NCI-H187 treated with DMSO at 0.1 percent for 48 hours (cell line): ENCODE results near the gene NCLN.
"Not testable (repeated sequence)": the region's sequence is repeated elsewhere in the genome, so short reads cannot be mapped to it uniquely, and the experiment has no call there.

ENCODE experiments used
- DNase-seq: peaks from one replicate; lab custom pipeline; 2025; lab: John Stamatoyannopoulos, UW

The NCLN gene

DNA sequence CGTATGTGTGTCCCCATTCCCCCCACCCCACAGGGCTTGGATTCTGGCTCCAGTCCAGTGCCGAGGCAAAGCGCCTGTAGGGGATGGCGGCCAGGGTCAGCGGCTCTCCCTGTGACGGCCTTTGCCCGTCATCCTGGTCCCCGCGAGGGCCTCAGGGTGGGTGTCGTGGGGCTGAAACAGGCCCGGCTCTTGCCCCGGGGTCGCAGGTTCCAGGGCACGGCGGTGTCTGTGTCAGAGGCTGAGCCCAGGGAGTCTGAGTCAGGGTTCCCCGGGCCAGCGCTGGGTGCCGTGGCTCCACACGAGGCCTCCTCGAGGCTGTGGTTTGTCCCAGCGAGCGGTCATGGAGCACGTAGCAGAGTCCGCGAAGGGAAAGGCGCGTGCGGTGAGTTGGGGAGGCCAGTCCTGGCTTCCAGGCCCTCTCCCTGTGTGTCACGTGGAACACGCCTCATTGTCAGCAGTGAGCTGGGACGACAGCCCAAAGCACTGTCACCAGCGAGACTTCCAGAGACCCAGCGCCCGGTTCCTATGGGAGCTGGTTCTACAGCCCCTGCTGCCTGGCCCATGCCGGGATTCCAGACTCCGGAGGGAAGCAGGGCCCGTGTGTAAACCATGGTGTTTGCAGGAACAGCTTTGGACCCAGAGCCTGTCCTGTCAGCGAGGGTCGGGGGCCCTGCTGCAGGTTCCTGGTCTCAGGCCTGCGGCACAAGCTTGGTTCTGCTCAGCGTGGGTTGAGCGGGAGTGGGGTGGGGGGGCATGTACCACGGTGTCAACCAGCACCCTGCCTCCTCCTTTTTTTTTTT, 13.4 kb downstream of the NCLN start:
- no peak for DNase-seq

DNA sequence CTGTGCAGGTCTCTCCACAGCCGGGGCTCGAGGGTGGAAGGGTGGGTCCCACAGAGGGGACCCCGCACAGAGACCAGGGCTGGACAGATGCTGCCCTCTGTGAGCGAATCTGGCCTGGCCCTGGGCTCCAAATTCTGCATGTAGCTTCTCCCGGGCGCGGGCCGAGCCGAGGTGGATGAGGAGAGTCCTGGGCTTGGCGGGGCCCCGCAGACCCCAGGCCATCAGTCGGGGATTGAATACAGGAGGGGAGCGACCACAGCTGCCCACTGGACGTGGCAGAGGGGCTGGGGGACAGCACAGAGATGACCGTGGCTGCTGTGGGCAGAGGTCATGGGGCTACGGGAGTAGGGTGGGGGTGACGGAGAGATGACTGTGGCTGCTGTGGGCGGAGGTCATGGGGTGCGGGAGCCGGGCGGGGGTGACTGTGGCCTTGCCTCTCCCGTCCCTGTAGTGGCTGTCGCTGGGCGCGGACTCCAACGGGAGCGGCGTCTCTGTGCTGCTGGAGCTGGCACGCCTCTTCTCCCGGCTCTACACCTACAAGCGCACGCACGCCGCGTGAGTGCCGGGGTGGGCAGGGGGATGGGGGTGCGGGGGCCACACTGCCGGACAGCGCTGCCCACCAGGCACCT, 15.5 kb downstream of the NCLN start:
- no peak for DNase-seq

DNA sequence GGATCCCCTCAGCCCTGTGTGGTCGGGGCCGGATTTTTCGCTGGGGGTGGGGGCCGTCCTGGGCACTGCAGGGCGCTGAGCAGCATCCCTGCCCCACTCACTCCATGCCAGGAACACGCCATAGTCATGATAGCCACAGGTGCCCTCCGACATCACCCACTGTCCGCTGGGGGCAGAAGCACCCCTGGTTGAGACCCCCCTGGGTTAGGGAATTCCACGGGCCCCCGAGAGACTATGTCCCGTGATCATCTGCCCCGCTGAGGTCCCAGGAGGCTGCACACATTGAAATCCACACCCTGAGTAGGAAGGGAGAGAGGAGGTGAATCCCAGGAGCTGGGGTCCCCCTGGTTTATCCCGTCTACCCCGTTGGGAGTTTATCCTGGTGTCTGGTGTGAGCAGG, 16.2 kb downstream of the NCLN start:
- no peak for DNase-seq

GRCh38 chr19:3202346-3202745, 16.6 kb downstream of the NCLN start:
- no peak for DNase-seq

DNA sequence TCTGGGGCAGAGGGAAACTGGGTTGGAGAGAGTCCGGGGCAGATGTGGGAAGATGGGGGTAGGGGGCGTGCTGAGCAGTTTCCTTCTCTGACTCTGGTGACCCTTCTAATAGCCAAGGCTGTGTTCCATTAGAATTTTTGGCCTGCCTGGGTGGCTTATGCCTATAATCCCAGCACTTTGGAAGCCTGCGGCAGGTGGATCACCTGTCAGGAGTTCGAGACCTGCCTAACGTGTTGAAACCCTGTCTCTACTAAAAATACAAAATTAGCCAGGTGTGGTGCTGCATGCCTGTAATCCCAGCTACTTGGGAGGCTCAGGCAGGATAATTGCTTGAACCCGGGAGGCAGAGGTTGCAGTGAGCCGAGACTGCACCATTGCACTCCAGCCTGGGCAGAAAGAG, 17.2 kb downstream of the NCLN start:
- DNase-seq, result not testable (repeated sequence)

DNA sequence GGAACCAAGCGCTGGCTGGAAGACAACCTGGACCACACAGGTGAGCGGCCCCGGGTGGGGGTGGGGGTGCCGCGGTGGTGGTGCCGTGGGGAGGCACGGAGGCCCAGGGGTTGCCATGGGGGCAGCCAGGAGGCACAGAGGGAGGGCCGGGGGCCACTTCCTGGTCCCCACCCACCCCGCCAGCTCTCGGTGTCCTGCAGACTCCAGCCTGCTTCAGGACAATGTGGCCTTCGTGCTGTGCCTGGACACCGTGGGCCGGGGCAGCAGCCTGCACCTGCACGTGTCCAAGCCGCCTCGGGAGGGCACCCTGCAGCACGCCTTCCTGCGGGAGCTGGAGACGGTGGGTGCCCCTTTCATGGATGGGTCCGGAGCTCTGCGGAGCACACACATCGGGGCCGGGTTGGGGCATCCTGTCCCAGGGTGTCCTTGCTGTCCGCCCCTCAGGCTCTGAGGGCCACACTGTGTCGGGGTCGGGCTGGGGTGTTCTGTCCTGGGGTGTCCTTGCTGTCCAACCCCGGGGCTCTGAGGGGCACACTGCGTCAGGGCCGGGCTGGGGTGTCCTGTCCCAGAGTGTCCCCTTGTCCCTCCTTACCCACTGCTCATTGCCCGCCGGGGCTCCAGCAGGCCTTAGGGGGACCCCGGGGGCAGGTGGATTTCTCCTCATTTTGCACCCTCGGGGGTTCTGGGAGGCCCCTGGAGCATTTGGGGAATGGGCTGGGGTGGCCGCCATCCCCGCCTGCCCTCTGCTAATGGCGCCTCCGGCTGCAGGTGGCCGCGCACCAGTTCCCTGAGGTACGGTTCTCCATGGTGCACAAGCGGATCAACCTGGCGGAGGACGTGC, 18.3 kb downstream of the NCLN start:
- no peak for DNase-seq

- DNase-seq, result no peak
These were observed 19.0 kb downstream of the NCLN start for GRCh38 chr19:3204646-3205275.

GRCh38 chr19:3206216-3206953, 20.7 kb downstream of the NCLN start:
- no peak for DNase-seq

GRCh38 chr19:3207461-3208242, 21.9 kb downstream of the NCLN start:
- no peak for DNase-seq

DNA sequence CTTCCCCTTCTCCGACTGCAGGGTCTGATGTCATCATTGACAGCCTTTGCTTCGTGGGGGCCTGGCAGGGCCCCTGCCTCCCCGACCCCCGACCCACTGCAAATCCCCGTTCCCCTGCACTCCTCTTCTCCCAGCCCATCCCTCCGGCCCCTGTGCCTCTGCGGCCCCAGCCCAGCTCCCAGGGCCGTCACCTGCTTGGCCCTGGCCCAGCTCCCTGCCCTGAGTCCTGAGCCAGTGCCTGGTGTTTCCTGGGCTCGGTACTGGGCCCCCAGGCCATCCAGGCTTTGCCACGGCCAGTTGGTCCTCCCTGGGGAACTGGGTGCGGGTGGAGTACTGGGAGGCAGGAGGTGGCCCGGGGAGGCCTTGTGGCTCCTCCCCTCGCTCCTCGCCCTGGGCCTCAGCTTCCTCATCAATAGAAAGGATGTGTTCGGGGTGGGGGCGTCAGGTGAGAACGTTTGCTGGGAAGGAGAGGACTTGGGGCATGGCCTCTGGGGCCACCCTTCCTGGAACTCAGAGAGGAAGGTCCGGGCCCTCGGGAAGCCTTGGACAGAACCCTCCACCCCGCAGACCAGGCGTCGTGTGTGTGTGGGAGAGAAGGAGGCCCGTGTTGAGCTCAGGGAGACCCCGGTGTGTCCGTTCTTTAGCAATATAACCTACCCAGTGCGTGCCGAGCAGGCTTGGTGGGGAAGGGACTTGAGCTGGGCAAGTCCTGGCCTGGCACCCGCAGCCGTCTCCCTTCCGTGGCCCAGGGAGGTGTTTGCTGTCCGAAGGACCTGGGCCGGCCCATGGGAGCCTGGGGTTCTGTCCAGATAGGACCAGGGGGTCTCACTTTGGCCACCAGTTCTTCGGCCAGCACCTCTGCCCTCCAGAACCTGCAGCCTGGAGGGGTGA, 22.8 kb downstream of the NCLN start:
- DNase-seq, result no peak

DNA sequence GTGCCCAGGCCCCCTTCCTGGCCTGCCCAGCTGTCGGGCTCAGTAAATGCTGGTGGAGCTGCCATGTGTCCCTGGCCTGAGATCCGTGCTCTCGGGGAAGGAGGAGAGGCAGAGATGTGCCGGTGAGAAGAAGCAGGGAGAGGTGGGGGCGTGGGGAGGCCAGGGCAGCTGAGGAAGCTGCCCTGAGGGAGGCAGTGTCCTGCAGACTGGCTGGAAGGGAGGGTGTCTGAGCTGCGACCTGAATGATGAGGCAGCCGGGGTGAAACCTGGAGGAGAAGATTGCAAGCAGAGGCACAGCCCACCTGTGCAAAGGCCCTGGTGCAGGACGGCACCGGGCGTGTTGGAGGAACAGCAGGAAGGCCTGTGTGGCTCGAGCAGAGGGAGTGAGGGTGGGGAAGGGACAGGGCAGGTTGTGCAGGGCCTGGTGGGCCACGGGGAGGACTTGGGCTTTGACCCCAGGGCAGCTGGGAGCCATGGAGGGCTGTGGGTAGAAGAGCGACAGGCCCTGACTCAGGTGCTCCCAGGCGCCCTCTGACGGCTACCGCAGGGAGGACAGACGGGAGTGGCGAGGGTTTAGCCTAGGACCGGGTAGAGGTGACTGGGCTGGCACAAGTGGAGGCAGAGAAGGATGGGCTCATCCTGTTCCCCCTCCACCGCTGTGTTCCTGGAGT, 24.8 kb downstream of the NCLN start:
- no peak for DNase-seq

GRCh38 chr19:3211191-3211590, 25.5 kb downstream of the NCLN start:
- DNase-seq, result no peak

GRCh38 chr19:3213159-3213558, 27.4 kb downstream of the NCLN start:
- DNase-seq, result no peak

DNA sequence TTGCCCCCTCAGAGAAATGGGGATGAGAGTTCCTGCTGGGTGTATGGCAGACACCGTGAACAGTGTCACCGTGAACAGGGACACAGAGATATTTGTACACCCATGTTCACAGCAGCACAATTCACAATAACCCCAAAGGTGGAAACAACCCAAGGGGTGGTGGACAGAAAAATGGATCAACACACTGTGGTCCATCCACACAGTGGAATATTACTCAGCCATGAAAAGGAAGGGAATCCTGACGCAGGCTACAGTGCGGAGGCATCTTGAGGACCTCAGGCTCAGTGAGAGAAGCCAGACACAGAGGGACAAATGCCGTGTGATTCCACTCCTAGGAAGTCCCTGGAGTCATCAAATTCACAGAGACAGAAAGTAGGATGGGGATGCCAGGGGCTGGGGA, 31.1 kb downstream of the NCLN start:
- DNase-seq, result no peak

- DNase-seq, result no peak
These were observed 34.8 kb downstream of the NCLN start for GRCh38 chr19:3220576-3220975.

DNA sequence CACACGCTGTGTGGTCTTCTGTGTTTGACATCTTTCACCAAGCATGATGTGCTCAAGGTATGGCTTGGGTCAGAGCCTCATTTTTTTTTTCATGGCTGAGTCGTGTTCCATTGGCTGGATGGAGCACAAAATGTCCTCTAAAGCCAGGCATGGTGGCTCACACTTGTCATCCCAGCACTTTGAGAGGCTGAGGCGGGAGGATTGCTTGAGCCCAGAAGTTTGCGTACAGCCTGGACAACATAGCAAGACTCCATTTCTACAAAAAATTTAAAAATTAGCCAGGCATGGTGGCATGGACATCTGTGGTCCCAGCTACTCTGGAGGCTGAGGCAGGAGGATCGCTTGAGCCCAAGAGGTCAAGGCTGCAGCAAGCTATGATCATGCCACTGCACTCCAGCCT, 35.8 kb downstream of the NCLN start:
- not testable (repeated sequence) for DNase-seq

GRCh38 chr19:3222709-3223108, 37.0 kb downstream of the NCLN start:
- DNase-seq, result no peak

- no peak for DNase-seq
These were observed 38.8 kb downstream of the NCLN start, which contains the start of gene CELF5 for GRCh38 chr19:3224346-3225168. CELF5 (plus strand) TSS chr19:3224661; CDS start chr19:3224740, 79 bp downstream.
